ENCODE measurements around the gene RNU6-8.

The RNU6-8 gene

DNA sequence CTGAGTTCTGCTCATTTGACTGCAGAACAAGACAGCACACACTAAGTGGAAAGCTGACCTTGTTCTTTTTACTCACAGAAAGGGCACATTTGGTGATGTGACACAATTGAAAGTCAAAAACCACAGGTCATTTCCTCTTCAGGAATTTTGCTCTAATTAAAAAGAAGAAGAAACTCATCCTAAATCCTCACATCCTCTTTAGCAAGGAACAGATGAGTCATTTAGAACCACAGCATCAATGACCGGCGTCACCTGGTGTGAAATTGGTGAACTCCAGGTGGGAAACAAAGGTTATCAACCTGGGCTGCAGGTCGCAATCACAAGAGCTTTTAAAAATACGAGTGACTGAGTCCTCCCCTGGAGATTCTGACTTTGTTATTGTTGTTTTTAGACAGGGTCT lies 2.9 kb upstream of the RNU6-8 start:
- H3K27me3 ChIP-seq (ENCODE audit: low read depth, low read length): peaks cover 48% of the 10 kb centered on the region
- no peaks in the 10 kb centered on the region for H3K79me2 ChIP-seq (ENCODE audit: low read length)
- H3K9ac ChIP-seq (ENCODE audit: low read length): no peak overlapping the region
- H4K20me1 ChIP-seq (ENCODE audit: insufficient read depth, low read length): peaks cover 8% of the 10 kb centered on the region; the same call in 1 of the 2 replicates
- no peak overlapping the region for H2AFZ ChIP-seq (ENCODE audit: low read depth, low read length)
- peak; percentile 79 for TF ChIP-seq EZH2phosphoT487 (IDR thresholded peaks at IDR 0.05; ENCODE audit: low read depth)
- TF ChIP-seq, protein P1, sequence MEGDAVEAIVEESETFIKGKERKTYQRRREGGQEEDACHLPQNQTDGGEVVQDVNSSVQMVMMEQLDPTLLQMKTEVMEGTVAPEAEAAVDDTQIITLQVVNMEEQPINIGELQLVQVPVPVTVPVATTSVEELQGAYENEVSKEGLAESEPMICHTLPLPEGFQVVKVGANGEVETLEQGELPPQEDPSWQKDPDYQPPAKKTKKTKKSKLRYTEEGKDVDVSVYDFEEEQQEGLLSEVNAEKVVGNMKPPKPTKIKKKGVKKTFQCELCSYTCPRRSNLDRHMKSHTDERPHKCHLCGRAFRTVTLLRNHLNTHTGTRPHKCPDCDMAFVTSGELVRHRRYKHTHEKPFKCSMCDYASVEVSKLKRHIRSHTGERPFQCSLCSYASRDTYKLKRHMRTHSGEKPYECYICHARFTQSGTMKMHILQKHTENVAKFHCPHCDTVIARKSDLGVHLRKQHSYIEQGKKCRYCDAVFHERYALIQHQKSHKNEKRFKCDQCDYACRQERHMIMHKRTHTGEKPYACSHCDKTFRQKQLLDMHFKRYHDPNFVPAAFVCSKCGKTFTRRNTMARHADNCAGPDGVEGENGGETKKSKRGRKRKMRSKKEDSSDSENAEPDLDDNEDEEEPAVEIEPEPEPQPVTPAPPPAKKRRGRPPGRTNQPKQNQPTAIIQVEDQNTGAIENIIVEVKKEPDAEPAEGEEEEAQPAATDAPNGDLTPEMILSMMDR (IDR thresholded peaks at IDR 0.05; ENCODE audit: low read depth, low read length): peak; percentile 21; the same call in 1 of the 2 replicates
- H3K4me1 ChIP-seq (ENCODE audit: low read length): peaks cover 32% of the 10 kb centered on the region
- H3K9me3 ChIP-seq (ENCODE audit: insufficient read depth, low read length): no peaks in the 10 kb centered on the region
- peak overlapping the region; percentile 51 for H3K4me3 ChIP-seq (ENCODE audit: low read length)
- peak overlapping the region; percentile 77 for H3K4me2 ChIP-seq (ENCODE audit: low read length)
- H3K27ac ChIP-seq (ENCODE audit: low read length): no peak overlapping the region
- no peaks in the 10 kb centered on the region for H3K36me3 ChIP-seq (replicated peaks; ENCODE audit: low read depth, low read length)

DNA sequence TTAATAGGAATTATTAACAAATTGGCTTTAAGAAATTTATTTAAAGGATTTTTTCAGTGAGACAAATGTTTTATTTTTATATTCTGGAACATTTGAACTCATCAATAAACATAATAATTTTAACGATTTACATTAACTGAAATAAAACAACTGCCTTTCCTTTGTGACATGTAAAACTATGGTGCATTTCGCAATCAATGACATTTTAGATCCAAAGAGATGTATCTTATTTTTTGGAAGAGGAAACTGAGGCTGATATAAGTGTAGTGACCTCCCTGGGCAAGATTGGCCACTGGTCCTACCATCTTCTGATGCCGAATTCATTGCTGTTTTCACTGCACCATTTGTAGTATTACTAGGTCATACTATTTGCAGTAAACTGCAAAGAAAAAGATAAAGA lies 2.5 kb upstream of the RNU6-8 start:
- Histone ChIP-seq H3K4me3 (ENCODE audit: low read length) (peak overlapping the region; percentile 51), H3K27me3 (ENCODE audit: low read depth, low read length) (peaks cover 48% of the 10 kb centered on the region), H3K4me2 (ENCODE audit: low read length) (peak overlapping the region; percentile 77), H3K27ac (ENCODE audit: low read length) (no peak overlapping the region), H2AFZ (ENCODE audit: low read depth, low read length) (no peak overlapping the region), H3K4me1 (ENCODE audit: low read length) (peaks cover 33% of the 10 kb centered on the region), H3K36me3 (replicated peaks; ENCODE audit: low read depth, low read length) (no peaks in the 10 kb centered on the region), H3K9me3 (ENCODE audit: insufficient read depth, low read length) (no peaks in the 10 kb centered on the region), H4K20me1 (ENCODE audit: insufficient read depth, low read length) (peaks cover 8% of the 10 kb centered on the region; the same call in 1 of the 2 replicates), H3K79me2 (ENCODE audit: low read length) (no peaks in the 10 kb centered on the region), H3K9ac (ENCODE audit: low read length) (no peak overlapping the region)
- TF ChIP-seq EZH2phosphoT487 (IDR thresholded peaks at IDR 0.05; ENCODE audit: low read depth): no peak
- TF ChIP-seq, protein P1 (IDR thresholded peaks at IDR 0.05; ENCODE audit: low read depth, low read length): no peak

DNA sequence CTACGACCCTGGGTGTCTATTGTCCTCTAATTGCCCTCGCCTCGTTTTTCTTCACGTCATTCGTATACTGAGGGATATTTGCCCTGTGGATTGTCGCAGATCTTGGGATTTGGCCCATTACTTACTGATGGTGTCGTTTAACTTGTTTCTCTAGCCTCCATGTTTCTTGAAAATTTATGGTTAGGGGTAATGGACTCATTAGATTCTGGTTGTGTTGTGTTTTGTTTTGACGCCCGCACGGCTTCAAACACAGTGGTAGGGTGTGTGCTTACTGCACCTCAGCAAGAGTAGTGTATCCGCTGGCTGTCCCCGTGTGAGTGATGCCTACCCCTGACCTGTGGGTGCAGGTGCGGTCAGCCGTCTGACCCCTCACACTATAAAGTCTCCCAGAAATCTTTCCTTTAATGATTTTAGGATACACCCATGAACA lies 874 bp upstream of the RNU6-8 start:
- Histone ChIP-seq H3K9ac (ENCODE audit: low read length) (peak overlapping the region; percentile 80), H3K79me2 (ENCODE audit: low read length) (no peaks in the 10 kb centered on the region), H3K36me3 (replicated peaks; ENCODE audit: low read depth, low read length) (no peaks in the 10 kb centered on the region), H3K27ac (ENCODE audit: low read length) (no peak overlapping the region), H3K27me3 (ENCODE audit: low read depth, low read length) (peaks cover 33% of the 10 kb centered on the region), H3K4me2 (ENCODE audit: low read length) (peak overlapping the region; percentile 97), H4K20me1 (ENCODE audit: insufficient read depth, low read length) (peaks cover 8% of the 10 kb centered on the region; the same call in 1 of the 2 replicates), H3K4me1 (ENCODE audit: low read length) (peaks cover 40% of the 10 kb centered on the region), H2AFZ (ENCODE audit: low read depth, low read length) (peak overlapping the region; percentile 96), H3K4me3 (ENCODE audit: low read length) (peak overlapping the region; percentile 97), H3K9me3 (ENCODE audit: insufficient read depth, low read length) (no peaks in the 10 kb centered on the region)
- TF ChIP-seq, protein P1 (IDR thresholded peaks at IDR 0.05; ENCODE audit: low read depth, low read length): no peak
- TF ChIP-seq EZH2phosphoT487 (IDR thresholded peaks at IDR 0.05; ENCODE audit: low read depth): no peak

DNA sequence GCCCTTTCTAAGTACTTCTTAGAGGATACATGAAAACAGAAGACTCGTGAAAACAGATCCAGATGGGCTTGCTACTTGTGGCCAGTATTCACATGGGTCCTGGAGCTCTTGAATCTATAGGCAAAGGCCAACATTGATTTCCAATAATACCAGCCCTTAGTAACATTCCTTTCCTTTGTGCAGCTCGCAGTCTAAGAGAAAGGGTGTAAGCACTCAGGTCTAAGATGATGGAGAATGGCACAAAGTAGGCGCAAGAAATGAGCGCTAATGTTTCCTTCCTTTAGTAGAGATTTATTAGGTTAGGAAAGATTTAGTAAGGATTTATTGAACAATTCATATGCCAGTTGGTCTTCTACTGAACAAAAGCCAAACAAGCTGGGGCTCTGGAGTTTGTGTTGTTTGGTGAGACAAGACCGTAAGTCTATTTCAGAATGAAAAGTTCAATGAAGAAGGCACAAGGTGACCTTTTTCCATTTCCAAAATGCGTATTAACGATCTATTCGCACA lies 525 bp downstream of the RNU6-8 start:
- Histone ChIP-seq H4K20me1 (ENCODE audit: insufficient read depth, low read length) (peaks cover 8% of the 10 kb centered on the region; the same call in 1 of the 2 replicates), H3K27me3 (ENCODE audit: low read depth, low read length) (peaks cover 19% of the 10 kb centered on the region), H3K4me3 (ENCODE audit: low read length) (peak overlapping the region; percentile 97)

More for the DNA sequence above, 525 bp downstream of the RNU6-8 start:
- Histone ChIP-seq H3K36me3 (replicated peaks; ENCODE audit: low read depth, low read length) (no peaks in the 10 kb centered on the region), H3K9ac (ENCODE audit: low read length) (peak overlapping the region; percentile 80), H3K27ac (ENCODE audit: low read length) (peak overlapping the region; percentile 55), H3K79me2 (ENCODE audit: low read length) (no peaks in the 10 kb centered on the region), H3K9me3 (ENCODE audit: insufficient read depth, low read length) (no peaks in the 10 kb centered on the region), H2AFZ (ENCODE audit: low read depth, low read length) (peak overlapping the region; percentile 77), H3K4me2 (ENCODE audit: low read length) (peak overlapping the region; percentile 98), H3K4me1 (ENCODE audit: low read length) (peaks cover 40% of the 10 kb centered on the region)
- TF ChIP-seq, protein P1 (IDR thresholded peaks at IDR 0.05; ENCODE audit: low read depth, low read length): no peak
- TF ChIP-seq EZH2phosphoT487 (IDR thresholded peaks at IDR 0.05; ENCODE audit: low read depth): no peak
